Activated T-cell treated with anti-CD3 and anti-CD28 coated beads, Interleukin-2, amount 50 U/mL, for 24 hours (primary cell): Measurements from ENCODE around the gene PCDH1.
"Not testable (repeated sequence)": the region's sequence is repeated elsewhere in the genome, so short reads cannot be mapped to it uniquely, and the experiment has no call there.

Experiments
- DNase-seq: peaks from one replicate; pipeline ENCODE4 v3.0.0-alpha.2; 2020
- H3K27ac Mint-ChIP-seq: 2 replicates; pipeline ENCODE4 v1.8.0; 2020; ENCODE audit warnings: mild to moderate bottlenecking, mixed read lengths
- H3K27me3 Mint-ChIP-seq: 2 replicates; pipeline ENCODE4 v1.8.0; 2020; ENCODE audit warnings: mixed read lengths
- H3K36me3 Mint-ChIP-seq: 2 replicates; pipeline ENCODE4 v1.8.0; 2020; ENCODE audit warnings: low read depth, mixed read lengths
- H3K4me1 Mint-ChIP-seq: 2 replicates; pipeline ENCODE4 v1.8.0; 2020; ENCODE audit warnings: low read depth, mixed read lengths
- H3K4me3 Mint-ChIP-seq: 2 replicates; pipeline ENCODE4 v1.8.0; 2020; ENCODE audit warnings: mild to moderate bottlenecking, moderate library complexity, mixed read lengths
- H3K9me3 Mint-ChIP-seq: 2 replicates; pipeline ENCODE4 v1.8.0; 2020; ENCODE audit warnings: mixed read lengths

Gene PCDH1

GRCh38 chr5:141878186-141878710 lies at the start of gene PCDH1:
TSS of gene PCDH1 (minus strand) at chr5:141878410. CDS start at chr5:141878262, 148 bp downstream.
- H3K27ac Mint-ChIP-seq, result no peak within 1 kb of the TSS

GRCh38 chr5:141926434-141926833 lies 48.2 kb upstream of the PCDH1 start:
- Mint-ChIP-seq H3K36me3 (peaks cover 80% of the 10 kb centered on the region), H3K9me3 (no peaks in the 10 kb centered on the region), H3K27ac (no peak overlapping the region), H3K4me1 (peaks cover 23% of the 10 kb centered on the region), H3K4me3 (no peak overlapping the region), H3K27me3 (no peaks in the 10 kb centered on the region)
- no peak for DNase-seq

More at GRCh38 chr5:141878186-141878710, at the start of gene PCDH1:
- Mint-ChIP-seq H3K4me1 (peaks cover 26% of the 10 kb centered on the region), H3K27me3 (peaks cover 82% of the 10 kb centered on the region), H3K9me3 (no peaks in the 10 kb centered on the region), H3K36me3 (no peaks in the 10 kb centered on the region), H3K4me3 (peak within 1 kb of the TSS; percentile 76)
- peak; percentile 54 for DNase-seq

DNA sequence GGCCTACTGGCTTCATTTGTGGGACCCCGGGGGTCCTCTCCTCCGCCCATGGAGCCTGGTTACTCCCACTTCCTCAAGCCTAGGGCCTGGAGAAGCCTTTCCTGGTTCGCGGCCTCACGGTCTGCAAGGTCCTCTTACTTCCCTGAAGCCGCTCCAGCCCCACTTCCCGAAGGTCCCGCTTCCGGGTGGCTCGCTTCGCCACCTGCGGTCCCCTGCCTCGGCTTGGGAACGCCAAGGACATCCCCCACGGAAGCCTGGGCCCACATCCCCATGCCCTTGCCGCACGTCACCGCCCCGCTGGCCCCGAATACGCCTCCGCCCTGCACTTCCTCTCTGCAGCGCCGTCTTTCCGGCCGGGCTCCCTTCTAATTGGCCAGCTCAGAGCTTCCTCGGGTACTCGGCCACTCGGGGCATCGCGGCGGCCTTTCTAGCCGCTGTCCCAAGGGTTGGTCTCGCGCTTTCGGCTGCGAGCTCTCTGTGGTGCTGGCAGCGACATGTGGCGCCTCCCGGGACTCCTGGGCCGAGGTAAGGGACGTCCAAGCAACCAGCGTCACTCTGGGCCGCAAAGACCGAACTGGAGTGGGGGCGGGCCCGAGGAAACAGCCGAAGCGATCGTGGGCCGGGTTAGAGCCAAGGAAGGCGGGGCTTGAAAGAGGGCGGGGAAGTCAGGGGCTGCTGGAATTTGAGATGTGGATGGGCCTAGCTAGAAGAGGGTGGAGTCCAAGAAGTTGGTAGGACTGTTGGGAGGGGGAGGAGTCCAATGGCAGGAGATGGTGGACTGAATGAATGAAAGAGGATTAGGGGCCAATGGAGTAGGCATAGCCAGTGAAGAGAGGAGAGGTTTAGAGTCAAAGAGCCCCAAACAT lies 45.5 kb upstream of the PCDH1 start, which contains the start of gene DELE1:
Gene DELE1 (plus strand): TSS at position 424 of the 866 bp plus-strand sequence. CDS start 71 bp downstream, at position 495.
- peak; percentile 96 for DNase-seq
- Mint-ChIP-seq H3K27me3 (no peaks in the 10 kb centered on the region), H3K4me3 (peak within 1 kb of the TSS; percentile 84), H3K9me3 (no peaks in the 10 kb centered on the region), H3K36me3 (peaks cover 52% of the 10 kb centered on the region), H3K27ac (peak within 1 kb of the TSS; percentile 98), H3K4me1 (peaks cover 23% of the 10 kb centered on the region)

- Mint-ChIP-seq H3K4me3 (peak overlapping the region; percentile 84), H3K27ac (peak overlapping the region; percentile 98), H3K36me3 (peaks cover 45% of the 10 kb centered on the region), H3K4me1 (peaks cover 23% of the 10 kb centered on the region)
- not testable (repeated sequence) for H3K27me3 Mint-ChIP-seq, DNase-seq, H3K9me3 Mint-ChIP-seq
Measured at GRCh38 chr5:141922827-141923447, 44.7 kb upstream of the PCDH1 start.

- peaks cover 13% of the 10 kb centered on the region for H3K27me3 Mint-ChIP-seq
- no peaks in the 10 kb centered on the region for H3K9me3 Mint-ChIP-seq
- no peak for DNase-seq
- H3K4me3 Mint-ChIP-seq, result no peak overlapping the region
- no peak overlapping the region for H3K27ac Mint-ChIP-seq
- peaks cover 14% of the 10 kb centered on the region for H3K4me1 Mint-ChIP-seq
- peaks cover 23% of the 10 kb centered on the region for H3K36me3 Mint-ChIP-seq
Measured at GRCh38 chr5:141920771-141921170, 42.6 kb upstream of the PCDH1 start.

- H3K27ac Mint-ChIP-seq, result no peak overlapping the region
- H3K4me1 Mint-ChIP-seq, result peaks cover 12% of the 10 kb centered on the region
- no peaks in the 10 kb centered on the region for H3K9me3 Mint-ChIP-seq
- peaks cover 26% of the 10 kb centered on the region for H3K27me3 Mint-ChIP-seq
- no peak overlapping the region for H3K4me3 Mint-ChIP-seq
- no peak for DNase-seq
- peaks cover 16% of the 10 kb centered on the region for H3K36me3 Mint-ChIP-seq
Measured at GRCh38 chr5:141919218-141920119, 41.3 kb upstream of the PCDH1 start.

DNA sequence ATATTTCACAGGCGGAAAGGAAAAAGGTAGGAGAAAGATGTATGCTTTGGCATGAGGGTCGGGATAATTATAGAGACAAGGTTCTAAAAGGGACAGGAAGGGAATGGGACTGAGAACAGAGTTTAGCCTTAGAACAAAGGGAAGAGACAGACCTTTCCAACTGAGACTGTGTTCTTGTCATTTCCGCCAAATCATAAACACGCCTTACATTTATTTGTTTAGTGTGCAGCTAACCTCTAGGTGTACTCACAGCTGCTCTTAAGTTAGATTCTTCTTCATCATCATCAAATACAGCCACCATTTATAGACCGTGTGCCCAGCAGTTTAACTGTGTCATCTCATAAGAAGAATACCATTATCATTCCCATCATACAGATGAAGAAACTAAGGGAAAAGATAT lies 39.5 kb upstream of the PCDH1 start:
- Mint-ChIP-seq H3K9me3 (no peaks in the 10 kb centered on the region), H3K27ac (no peak overlapping the region), H3K36me3 (no peaks in the 10 kb centered on the region), H3K4me1 (peaks cover 13% of the 10 kb centered on the region), H3K4me3 (no peak overlapping the region), H3K27me3 (peaks cover 40% of the 10 kb centered on the region)
- DNase-seq, result no peak

- no peaks in the 10 kb centered on the region for H3K9me3 Mint-ChIP-seq
- H3K4me3 Mint-ChIP-seq, result no peak overlapping the region
- H3K36me3 Mint-ChIP-seq, result no peaks in the 10 kb centered on the region
- peaks cover 45% of the 10 kb centered on the region for H3K27me3 Mint-ChIP-seq
- H3K27ac Mint-ChIP-seq, result no peak overlapping the region
- no peak for DNase-seq
- H3K4me1 Mint-ChIP-seq, result peaks cover 12% of the 10 kb centered on the region
Measured at GRCh38 chr5:141916522-141916921, 38.3 kb upstream of the PCDH1 start.

GRCh38 chr5:141915881-141916336 lies 37.7 kb upstream of the PCDH1 start:
- H3K27ac Mint-ChIP-seq, result no peak overlapping the region
- no peaks in the 10 kb centered on the region for H3K36me3 Mint-ChIP-seq
- H3K27me3 Mint-ChIP-seq, result peaks cover 45% of the 10 kb centered on the region
- H3K9me3 Mint-ChIP-seq, result no peaks in the 10 kb centered on the region
- H3K4me1 Mint-ChIP-seq, result peaks cover 12% of the 10 kb centered on the region
- H3K4me3 Mint-ChIP-seq, result no peak overlapping the region
- no peak for DNase-seq

GRCh38 chr5:141914797-141915196 lies 36.6 kb upstream of the PCDH1 start:
- DNase-seq, result no peak

DNA sequence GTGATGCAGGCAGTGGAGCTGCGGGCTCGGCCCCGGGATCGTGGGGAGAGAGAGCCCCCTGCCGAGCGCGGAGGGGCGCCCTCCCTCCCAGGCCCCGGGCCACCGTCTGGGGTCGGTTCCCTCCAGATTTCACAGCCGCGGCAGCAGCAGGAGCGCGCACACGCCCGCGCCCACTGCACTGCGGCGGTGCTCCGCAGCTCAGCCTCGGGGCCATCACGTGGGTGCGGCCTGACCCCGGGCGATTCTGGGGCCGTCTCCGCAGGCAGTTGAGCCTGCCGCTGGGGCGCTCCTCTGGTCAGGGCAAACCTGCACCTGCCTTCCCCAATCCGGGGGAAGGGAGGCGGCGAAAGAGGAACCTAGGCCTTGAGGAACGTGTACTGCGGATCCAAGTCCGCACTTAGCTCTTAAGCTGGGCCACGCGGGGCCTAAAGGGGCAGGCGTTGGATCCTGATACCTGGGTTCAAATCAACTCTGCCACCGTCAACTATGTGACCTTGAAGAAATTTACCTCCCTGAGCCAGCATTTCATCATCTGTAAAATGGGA lies 36.1 kb upstream of the PCDH1 start:
- Mint-ChIP-seq H3K4me3 (peak overlapping the region; percentile 13), H3K27ac (no peak overlapping the region), H3K27me3 (peaks cover 45% of the 10 kb centered on the region), H3K4me1 (peaks cover 12% of the 10 kb centered on the region), H3K36me3 (no peaks in the 10 kb centered on the region), H3K9me3 (no peaks in the 10 kb centered on the region)
- peak; percentile 49 for DNase-seq

More at GRCh38 chr5:141914797-141915196, 36.6 kb upstream of the PCDH1 start:
- no peak overlapping the region for H3K27ac Mint-ChIP-seq
- H3K4me1 Mint-ChIP-seq, result peaks cover 12% of the 10 kb centered on the region
- peaks cover 45% of the 10 kb centered on the region for H3K27me3 Mint-ChIP-seq
- H3K36me3 Mint-ChIP-seq, result no peaks in the 10 kb centered on the region
- peak overlapping the region; percentile 13 for H3K4me3 Mint-ChIP-seq
- H3K9me3 Mint-ChIP-seq, result no peaks in the 10 kb centered on the region

DNA sequence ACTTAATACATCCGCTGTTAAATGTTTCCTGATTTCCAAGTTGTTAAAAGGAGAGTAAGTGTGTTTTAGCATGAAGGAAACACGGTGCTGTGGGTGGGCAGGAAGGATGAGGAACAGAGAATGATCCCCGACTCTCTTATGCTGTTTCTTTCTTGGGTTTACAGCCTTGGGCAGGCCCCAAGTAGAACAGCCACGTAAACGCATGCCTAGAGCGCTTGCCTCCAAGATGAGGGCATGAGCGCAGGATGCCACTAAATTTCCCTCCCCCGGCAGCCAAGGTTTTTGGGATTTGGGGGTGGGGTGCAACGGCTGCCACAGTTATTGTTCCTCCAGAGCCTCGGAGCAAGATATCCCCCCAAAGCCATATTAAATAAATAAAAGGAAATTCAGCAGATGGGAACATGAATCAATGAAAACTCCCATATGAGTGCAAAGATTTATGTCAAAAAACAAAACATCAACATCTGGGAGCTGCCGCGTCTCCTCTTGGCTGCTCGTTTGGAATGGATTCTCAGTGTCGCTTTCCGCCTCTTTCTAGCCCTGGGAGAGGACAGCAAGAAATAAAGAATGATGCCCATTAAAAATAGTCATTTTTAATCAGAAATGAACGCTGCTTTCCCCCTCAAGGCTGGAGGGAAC lies 35.5 kb upstream of the PCDH1 start:
- no peak overlapping the region for H3K4me3 Mint-ChIP-seq
- H3K27me3 Mint-ChIP-seq, result peaks cover 45% of the 10 kb centered on the region
- no peaks in the 10 kb centered on the region for H3K9me3 Mint-ChIP-seq
- no peak overlapping the region for H3K27ac Mint-ChIP-seq
- peaks cover 13% of the 10 kb centered on the region for H3K4me1 Mint-ChIP-seq
- DNase-seq, result no peak
- H3K36me3 Mint-ChIP-seq, result no peaks in the 10 kb centered on the region

- DNase-seq, result no peak
- no peaks in the 10 kb centered on the region for H3K9me3 Mint-ChIP-seq
- H3K27ac Mint-ChIP-seq, result no peak overlapping the region
- H3K27me3 Mint-ChIP-seq, result peaks cover 30% of the 10 kb centered on the region
- H3K4me3 Mint-ChIP-seq, result no peak overlapping the region
- peaks cover 14% of the 10 kb centered on the region for H3K4me1 Mint-ChIP-seq
- H3K36me3 Mint-ChIP-seq, result no peaks in the 10 kb centered on the region
Measured at GRCh38 chr5:141910271-141910673, 32.1 kb upstream of the PCDH1 start.
